Stimulated activated naive CD8-positive, alpha-beta T cell treated with anti-CD3 and anti-CD28 coated beads, Interleukin-15, Interleukin-2, amounts not matched to agents 100 U/mL and 50 U/mL, for 24 hours (primary cell): Measurements from ENCODE around the gene NAA10.

Experiments used
- ATAC-seq: fragments of 150-1000 bp; cut with Tn5 transposase; one replicate; pipeline ENCODE4 v1.10.0; 2021
- DNase-seq: peaks from one replicate; pipeline ENCODE4 v3.0.0; 2021

NAA10 gene

DNA sequence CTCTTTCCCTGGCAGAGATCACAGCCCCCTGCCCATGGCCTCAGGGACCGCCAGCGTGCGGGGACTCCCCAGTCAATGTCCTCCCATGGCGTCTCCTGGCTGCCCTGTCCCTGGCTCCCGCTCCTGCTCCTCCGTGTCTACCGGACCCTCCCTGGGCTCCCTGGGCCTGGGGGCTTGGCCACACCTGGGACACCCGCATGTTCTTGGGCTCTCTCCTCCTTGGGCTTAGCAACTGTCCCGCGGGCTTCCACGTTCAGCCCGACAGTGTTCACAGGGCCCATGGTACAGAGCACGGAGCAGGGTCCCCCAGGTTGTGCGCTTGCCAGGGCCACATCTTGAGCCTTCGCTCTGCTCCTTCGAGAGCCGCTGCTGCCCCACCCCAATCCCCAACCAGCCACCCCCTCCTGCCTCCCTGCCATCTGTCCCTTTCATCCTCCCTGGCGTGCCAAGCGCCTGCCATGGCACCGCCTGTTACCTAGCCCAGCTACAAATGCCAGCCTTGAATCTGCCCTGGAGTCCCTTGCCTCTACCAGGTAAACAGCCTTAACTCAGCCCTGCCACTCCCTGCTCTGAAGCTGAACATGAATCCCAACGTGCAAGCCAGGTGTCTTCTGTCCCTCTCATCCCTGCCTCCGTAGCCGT lies 26.5 kb downstream of the NAA10 start:
- no peak for ATAC-seq
- DNase-seq: no peak

DNA sequence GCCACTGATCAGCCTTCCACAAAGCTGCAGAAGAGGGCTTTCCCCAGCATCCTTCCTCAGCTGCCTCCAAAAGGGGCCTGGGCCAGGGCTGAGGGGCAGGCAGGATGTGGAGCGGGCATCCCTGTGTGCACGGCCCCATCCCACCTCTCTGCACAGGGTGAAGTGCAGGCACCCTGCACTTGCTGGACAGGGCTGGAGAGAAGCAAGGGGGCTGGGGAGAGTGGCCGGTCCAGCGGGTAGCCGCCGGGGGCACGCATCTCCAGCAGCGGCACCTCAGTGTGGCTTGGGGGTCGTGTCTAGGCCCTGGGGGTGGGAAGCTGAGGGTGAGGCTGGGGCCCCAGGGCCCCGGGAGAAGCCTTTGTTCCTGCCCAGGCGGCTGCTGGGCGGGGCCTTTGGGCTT lies 27.4 kb downstream of the NAA10 start:
- no peak for DNase-seq
- no peak for ATAC-seq

DNA sequence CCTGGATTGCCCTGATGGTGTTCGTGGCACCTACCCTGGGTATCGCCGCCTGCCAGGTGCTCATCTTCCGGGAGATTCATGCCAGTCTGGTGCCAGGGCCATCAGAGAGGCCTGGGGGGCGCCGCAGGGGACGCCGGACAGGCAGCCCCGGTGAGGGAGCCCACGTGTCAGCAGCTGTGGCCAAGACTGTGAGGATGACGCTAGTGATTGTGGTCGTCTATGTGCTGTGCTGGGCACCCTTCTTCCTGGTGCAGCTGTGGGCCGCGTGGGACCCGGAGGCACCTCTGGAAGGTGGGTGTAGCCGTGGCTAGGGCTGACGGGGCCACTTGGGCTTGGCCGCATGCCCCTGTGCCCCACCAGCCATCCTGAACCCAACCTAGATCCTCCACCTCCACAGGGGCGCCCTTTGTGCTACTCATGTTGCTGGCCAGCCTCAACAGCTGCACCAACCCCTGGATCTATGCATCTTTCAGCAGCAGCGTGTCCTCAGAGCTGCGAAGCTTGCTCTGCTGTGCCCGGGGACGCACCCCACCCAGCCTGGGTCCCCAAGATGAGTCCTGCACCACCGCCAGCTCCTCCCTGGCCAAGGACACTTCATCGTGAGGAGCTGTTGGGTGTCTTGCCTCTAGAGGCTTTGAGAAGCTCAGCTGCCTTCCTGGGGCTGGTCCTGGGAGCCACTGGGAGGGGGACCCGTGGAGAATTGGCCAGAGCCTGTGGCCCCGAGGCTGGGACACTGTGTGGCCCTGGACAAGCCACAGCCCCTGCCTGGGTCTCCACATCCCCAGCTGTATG lies 28.5 kb downstream of the NAA10 start:
- DNase-seq (peak; percentile 9), ATAC-seq (peak; percentile 44)

DNA sequence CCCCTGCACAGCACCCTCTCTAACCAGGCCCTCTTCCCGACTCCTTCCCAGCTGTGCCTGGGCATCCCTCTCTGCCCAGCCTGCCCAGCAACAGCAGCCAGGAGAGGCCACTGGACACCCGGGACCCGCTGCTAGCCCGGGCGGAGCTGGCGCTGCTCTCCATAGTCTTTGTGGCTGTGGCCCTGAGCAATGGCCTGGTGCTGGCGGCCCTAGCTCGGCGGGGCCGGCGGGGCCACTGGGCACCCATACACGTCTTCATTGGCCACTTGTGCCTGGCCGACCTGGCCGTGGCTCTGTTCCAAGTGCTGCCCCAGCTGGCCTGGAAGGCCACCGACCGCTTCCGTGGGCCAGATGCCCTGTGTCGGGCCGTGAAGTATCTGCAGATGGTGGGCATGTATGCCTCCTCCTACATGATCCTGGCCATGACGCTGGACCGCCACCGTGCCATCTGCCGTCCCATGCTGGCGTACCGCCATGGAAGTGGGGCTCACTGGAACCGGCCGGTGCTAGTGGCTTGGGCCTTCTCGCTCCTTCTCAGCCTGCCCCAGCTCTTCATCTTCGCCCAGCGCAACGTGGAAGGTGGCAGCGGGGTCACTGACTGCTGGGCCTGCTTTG lies 29.2 kb downstream of the NAA10 start:
- ATAC-seq: no peak

DNA sequence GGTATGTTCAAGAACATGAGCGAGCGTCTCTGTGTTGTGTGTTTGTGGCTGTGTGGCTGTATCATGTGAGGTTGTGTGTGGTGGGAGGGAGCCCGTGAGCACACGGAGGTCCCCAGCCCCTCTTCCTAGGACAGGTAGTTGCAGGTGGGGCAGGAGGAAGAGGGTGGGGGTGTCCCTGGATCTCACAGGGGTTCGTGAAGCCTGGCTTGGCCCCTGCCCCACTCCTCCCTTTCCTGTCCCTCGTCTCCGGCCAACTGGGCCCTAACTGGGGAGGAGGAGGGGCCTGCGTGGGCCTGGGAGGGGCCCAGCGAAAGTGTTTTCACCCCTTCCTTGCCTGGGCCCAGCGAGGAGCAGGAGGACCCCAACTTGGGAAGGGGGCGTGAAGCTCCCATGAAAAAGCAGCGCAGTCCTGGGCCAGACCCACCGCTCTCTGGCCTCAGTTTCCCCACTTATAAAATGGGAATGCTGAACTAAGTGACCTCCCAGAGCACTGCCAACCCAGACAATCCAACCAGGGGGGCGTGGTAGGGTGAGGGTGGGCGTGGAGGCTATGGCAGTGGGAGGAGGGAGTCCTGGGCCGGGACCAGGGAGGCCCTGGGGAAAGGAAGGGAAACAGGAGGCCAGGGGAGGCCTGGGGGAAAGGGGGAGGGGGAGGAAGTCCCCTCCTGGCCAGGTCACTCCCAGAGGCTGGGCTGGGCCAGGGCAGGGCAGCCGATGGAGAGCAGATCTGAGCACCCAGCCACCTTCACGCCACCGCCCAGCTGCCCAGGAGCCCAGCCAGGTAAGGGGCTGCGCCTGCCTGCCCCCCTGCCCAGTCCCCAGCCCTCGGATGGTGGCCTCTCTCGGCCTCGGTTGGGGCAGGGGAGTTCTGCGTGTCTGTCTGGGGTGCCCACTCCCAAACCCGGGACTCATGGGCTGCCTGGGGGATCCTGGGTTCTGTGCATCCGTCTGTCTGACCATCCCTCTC lies 30.6 kb downstream of the NAA10 start, which contains the start of gene AVPR2:
Gene AVPR2, plus strand, starts transcription at position 683 of the 967 bp plus-strand sequence. CDS start 473 bp downstream, outside the sequence.
- DNase-seq (no peak), ATAC-seq (peak; percentile 2)

More for the DNA sequence above, 29.2 kb downstream of the NAA10 start:
- no peak for DNase-seq

DNA sequence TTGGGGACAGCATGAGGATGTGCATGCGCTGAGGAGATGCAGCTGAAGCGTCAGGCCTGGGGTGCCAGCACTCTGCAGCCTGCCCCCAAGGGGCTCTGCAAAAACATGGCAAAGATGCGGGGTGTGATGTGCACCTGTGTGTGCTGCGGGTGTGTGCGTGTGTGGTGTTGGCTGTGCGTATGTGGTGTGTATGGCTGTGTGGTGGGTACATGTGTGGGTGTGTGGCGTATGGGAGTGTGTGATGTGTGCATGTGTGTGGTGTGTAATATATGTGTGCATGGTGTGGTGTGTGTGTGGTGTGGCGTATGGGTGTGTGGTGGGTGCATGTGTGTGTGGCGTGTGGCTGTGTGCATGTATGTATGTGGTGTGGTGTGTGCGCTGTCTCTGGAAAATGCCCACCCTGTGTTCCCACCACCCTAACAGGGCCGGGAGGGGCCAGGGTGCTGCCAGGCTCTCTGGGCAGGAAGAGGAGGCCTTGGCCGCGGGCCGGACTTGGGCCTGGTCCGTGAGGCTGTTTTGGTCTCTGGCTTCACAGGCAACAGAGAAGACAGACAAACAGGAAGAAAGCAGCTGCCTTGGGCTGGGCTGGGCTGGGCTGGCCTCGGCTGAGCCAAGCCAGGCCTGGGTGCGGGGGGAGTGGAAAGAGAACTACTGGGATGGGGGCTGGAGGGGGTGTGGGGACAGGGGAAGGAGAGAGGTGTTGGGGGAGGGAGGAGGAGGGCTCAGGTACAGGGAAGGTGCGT lies 31.4 kb downstream of the NAA10 start:
- DNase-seq: no peak
- ATAC-seq: no peak

DNA sequence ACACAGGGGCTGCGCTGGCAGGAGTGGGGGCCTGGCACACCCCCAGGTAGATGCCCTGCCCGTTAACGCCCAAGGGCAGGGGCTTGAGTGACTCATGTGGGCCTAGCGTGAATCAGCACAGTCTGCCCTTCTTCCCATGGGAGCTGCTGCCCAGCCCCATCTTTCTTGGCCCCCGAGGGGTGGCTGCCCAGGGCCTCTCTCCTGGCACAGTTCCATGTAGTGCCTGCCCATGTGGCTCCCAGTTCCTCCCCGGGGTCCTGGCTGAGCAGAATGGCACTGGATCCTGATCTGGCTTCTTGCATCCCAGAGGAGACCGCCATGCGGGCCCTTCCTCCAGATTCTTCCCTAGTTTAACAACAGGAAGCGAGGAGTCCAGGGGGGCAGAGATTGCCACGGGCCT lies 32.5 kb downstream of the NAA10 start:
- ATAC-seq (no peak), DNase-seq (no peak)

DNA sequence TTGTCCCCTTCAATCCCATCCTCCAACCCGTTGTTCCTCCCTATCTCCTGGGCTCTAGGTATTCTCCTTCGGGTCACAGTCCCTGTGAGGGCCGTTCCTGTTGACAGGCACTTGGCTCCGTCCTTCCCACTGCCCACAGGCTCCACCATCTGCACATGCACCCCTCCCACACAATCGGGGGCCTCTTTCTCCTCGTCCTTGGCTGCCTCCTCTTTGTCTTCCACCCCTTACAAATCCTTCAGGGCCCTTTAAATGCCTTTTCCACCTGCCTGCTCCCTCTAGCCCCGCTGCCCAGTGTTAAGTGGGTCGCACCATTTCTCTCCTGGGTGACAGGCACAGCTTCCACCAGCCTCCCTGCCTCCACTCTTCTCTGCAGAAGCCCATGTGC lies 33.1 kb downstream of the NAA10 start:
- ATAC-seq (no peak), DNase-seq (no peak)

DNA sequence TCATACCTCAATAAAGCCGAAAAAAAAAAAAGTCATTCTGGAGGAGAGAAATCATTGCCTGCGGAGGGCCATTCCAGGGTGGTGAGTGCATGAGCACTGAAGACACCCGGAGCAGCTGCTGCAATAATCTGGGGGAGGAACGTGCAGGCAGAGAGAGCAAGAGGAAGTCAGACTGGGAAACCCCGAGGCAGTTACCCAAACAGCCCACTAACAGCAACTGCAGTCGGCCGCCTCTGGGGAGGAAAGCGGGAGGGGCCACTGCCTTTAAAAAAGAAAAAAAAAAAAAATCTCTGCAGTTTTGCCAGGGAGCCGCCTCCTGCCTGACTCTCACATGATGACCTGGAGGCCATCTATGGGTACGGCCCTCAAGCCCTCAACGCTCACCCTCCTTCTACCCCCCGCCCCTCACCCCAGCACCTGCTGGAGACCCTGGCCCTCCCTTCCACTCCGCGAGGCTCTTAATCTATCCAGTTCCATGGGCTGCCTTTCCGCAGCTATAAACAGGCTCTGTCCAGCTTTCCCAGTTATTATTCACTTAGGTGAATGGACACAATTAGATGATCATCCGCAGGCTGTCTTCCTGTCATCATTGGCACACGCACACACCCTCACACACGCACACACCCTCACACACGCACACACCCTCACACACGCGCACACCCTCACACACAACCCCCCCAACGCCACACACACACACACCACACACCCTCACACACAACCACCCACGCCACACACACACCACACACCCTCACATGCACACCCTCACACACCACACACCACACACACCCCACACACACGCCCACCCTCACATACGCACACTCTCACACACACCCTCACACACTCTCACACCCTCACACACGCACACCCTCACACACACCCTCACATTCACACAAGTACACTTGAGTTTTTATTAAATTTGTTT lies 33.7 kb downstream of the NAA10 start:
- DNase-seq (peak; percentile 62), ATAC-seq (peak; percentile 80)

DNA sequence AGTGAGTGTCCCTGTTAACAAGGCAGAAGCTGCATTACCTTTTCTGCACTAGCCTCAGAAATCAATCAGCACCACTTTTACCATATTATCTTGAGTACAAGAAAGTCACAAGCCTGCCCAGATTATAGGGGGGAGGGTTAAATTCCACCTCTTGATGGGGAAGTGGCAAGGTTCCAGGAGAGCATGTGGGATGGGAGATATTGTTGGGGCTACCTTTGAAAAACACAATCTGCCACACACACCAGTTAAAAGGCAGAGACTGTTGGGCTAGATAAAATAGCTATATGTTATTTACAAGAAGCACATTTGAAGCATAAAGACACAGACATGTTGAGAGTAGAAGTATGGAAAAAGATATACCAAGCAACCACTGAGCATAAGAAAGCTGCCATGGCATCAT lies 36.9 kb downstream of the NAA10 start:
- ATAC-seq: no peak
- no peak for DNase-seq

DNA sequence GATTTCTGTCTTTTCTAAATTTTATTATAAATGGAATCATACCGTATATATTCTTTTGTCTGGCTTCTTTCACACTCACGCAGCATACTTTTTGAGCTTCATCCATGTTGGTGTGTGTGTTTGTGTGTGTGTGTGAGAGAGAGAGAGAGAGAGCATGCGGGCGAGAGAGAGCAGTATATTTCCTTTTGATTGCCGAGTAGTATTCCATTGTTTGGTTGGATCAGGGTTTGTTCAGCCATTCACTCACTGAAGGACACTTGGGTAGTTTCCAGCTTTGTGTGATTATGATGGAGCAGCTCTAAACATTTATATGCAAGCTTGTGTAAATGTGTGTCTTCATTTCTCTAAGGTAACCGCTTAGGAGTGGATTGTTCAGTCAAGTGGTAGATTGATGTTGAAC lies 45.7 kb downstream of the NAA10 start:
- DNase-seq: no peak
- no peak for ATAC-seq

DNA sequence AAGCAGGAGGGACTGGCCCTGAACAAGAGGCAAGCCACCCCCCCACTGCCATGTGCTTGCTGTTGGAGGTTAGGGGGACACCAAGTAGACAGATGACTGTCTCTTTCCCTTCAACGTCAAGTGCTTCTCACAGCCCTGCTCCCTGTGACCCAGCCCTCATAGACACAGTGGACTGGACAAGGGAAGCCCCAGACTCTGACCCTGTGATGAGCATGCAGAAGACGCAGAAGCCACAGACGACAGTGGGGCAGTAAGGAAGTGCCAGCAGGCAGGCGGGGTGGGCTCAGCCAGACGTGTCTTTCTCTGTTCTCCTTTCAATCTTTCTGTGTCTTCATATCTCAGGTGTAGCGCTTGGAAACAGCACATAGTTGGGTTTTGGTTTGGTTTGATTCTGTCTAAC lies 46.5 kb downstream of the NAA10 start:
- peak; percentile 24 for ATAC-seq
- no peak for DNase-seq

DNA sequence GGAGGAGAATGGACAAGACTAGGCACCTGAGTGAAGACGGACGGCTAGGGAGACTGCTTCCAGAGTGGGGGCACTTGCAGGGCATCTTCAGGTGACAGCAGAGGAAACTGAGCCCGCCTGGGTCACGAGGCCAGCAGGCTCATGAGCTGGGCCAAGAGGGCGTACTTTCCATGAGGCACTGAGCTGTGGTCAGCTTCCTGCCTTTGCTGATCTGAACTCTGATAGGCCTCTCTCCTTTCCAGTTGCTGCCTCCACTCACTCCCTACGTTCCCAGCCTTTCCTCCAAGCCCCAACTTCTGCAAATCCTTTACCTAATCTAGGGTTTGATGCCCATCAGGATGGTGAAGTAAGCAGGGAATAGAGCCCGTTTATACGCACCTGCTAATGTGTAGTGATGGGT lies 47.5 kb downstream of the NAA10 start:
- ATAC-seq (no peak), DNase-seq (no peak)

DNA sequence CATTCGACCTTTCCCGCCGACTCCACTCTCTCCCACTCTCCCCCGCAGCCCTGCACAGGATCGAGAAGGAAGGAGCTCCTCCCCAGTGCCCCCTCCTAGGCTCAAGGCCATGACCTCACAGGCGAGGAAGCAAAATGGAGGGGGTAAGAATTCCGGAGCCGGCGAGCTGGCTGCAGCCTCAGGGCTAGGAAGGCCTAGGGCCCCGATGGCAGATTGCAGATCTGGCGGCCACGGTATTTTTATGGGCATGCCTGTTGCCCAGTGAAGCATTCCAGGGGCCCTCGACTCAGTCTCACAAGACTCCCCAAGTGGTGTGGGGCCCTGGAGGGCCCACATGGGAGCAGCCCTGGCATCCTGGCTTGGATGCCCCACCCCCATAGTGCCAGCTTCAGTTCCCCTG lies 47.9 kb downstream of the NAA10 start:
- ATAC-seq (no peak), DNase-seq (no peak)

DNA sequence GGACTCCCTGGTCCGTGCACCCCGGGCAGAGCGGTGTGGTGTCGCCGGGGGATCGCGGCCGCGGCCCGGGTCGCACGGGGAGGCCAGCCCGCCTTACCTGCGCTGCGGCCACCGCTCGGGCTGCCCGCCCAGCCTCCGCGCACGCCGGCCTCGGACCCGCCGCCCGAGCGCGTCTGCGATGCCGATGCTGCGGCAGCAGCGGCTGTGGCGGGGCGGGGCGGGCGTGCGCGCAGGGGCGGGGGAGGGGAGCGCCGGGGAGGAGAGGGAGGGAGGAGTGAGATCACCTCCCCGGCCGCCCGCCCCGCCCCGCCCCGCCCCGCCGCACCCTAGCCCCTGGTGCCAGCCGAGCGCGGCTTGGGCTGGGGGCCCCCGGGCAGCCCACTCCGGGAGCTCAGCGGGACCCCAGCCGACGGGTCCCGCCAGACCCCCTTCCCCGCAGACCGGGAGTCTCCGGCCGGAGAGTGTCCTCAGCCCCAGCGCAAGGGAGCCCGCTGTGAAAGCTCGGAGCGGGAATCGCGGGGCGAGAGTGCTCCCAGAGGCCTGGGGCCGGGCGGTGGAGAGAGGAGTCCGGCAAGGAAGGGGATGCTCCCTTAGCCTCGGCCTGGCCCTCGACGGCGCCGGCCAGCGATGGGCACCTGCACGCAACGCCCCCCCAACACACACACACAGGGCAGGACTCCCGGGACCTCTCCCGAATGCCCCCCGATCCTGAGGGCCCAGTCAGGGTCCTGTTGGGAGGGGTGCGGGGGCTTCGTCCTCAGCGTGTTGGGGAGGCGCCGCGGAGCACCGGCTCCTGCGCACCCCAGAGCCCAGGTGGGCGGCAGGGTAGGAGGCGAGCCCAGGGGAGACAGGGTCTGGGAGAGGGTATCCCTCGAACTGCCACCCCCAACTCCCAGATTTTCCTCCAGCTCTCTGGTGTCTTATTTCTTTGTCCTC lies 48.6 kb downstream of the NAA10 start, which contains the start of gene L1CAM:
Gene L1CAM, minus strand, starts transcription at position 206 of the 936 bp plus-strand sequence. CDS start 10,337 bp downstream, outside the sequence.
- DNase-seq (no peak), ATAC-seq (no peak)

DNA sequence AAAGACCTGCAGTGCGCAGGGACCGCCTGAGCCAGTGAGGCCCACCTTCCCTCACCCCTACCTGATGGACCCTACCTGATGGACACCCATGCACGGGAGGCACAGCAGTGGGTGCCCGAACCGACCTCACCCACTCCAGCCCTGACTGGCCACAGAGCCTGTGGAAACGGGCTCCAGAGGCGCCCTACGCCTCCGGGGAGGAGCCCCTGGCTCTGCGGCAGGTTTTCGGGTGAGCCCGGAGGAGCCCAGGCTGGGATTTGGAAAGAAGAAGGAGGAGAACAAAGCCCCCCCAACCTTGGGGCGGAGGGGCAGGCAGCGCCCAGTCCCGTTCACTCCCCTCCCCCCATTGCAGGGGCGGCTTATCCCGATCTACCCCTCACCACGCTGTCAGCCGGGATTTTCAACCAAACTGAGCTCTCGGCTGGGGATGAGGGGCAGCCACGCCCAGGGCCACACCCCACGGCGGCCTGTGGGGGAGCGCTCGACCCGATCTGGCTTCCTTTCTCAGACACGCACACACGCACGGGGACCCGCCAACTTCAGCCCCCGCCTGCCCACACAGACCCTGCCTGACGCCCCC lies 49.5 kb downstream of the NAA10 start:
- ATAC-seq: peak; percentile 26
- DNase-seq: no peak

DNA sequence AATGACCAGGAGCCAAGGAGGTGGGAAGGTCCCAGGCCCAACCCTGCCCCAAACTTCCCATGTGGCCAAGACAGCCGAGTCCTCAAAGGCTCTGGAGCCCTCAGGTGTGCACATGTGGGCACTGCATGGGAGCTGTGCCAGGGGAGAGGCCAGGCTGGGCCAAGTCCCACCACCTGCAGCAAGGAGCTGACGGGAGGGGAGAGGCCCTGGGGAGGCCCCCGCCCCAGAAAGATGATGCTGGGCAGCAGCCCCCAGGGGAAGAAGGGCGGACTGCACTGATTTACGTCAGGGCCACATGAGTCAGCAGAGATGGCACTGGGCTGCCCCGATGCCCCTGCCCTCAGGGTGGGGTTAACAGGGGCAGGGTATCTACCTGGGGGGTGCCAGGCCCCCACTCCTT lies 50.2 kb downstream of the NAA10 start:
- ATAC-seq (peak; percentile 35), DNase-seq (no peak)

DNA sequence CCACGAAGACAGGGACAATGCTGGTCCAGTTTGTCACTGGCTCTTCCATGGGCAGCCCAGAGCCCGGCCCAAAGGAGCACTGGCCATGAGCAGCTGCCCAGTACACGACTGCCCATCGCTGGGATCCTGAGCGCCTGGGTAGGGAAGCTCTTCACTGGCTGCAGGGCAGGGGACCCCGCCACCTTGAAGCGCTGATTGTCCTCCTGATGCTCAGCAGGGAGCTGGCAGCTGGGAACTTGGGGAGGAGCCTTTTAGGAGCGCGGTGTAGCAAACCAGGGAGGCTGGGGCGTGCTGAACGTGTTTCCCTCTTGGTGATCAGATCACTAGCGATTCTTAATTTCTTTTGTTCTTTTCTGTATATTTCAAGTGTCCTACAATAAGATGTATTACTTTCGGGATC lies 50.7 kb downstream of the NAA10 start:
- ATAC-seq: no peak

More for the DNA sequence above, 50.7 kb downstream of the NAA10 start:
- no peak for DNase-seq
